ENCODE data around the gene PTPN1. TPM values are rescaled to one million over a fixed set of nuclear protein-coding genes. Genes with fewer than 3 reads are reported as not detected.

Gene PTPN1
- total and polyA plus RNA-seq, 2 of the 13 experiments (the other 11 are each of a cell fraction or from before 2014, with no cell fraction given) = 17.7 to 37.2 TPM

GRCh38 chr20:50509923-50510705 lies at the start of gene PTPN1 (continued):
- TF ChIP-seq, protein P1, sequence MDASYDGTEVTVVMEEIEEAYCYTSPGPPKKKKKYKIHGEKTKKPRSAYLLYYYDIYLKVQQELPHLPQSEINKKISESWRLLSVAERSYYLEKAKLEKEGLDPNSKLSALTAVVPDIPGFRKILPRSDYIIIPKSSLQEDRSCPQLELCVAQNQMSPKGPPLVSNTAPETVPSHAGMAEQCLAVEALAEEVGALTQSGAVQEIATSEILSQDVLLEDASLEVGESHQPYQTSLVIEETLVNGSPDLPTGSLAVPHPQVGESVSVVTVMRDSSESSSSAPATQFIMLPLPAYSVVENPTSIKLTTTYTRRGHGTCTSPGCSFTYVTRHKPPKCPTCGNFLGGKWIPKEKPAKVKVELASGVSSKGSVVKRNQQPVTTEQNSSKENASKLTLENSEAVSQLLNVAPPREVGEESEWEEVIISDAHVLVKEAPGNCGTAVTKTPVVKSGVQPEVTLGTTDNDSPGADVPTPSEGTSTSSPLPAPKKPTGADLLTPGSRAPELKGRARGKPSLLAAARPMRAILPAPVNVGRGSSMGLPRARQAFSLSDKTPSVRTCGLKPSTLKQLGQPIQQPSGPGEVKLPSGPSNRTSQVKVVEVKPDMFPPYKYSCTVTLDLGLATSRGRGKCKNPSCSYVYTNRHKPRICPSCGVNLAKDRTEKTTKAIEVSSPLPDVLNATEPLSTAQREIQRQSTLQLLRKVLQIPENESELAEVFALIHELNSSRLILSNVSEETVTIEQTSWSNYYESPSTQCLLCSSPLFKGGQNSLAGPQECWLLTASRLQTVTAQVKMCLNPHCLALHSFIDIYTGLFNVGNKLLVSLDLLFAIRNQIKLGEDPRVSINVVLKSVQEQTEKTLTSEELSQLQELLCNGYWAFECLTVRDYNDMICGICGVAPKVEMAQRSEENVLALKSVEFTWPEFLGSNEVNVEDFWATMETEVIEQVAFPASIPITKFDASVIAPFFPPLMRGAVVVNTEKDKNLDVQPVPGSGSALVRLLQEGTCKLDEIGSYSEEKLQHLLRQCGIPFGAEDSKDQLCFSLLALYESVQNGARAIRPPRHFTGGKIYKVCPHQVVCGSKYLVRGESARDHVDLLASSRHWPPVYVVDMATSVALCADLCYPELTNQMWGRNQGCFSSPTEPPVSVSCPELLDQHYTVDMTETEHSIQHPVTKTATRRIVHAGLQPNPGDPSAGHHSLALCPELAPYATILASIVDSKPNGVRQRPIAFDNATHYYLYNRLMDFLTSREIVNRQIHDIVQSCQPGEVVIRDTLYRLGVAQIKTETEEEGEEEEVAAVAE (CRISPR knock-in tag; IDR thresholded peaks at IDR 0.05; ENCODE audit: borderline replicate concordance) = peak; percentile 90; the same call in 1 of the 2 replicates
- TF ChIP-seq JUNB (CRISPR knock-in tag; IDR thresholded peaks at IDR 0.05; ENCODE audit: borderline replicate concordance) = no peak
- TF ChIP-seq ELF4 (CRISPR knock-in tag; IDR thresholded peaks at IDR 0.05; ENCODE audit: borderline replicate concordance) = peak; percentile 98; the same call in 1 of the 2 replicates
- peak; percentile 38; the same call in 1 of the 2 replicates for TF ChIP-seq ZNF263 (CRISPR knock-in tag; IDR thresholded peaks at IDR 0.05)
- TF ChIP-seq GZF1 (CRISPR knock-in tag; IDR thresholded peaks at IDR 0.05) = 0 out of 2 replicates have a peak, but pooled peaks have one; percentile 10
- TF ChIP-seq ZNF235 (CRISPR knock-in tag; IDR thresholded peaks at IDR 0.05; ENCODE audit: borderline replicate concordance) = peak; percentile 48; the same call in 1 of the 2 replicates
- TF ChIP-seq AKNA (CRISPR knock-in tag; IDR thresholded peaks at IDR 0.05; ENCODE audit: borderline replicate concordance) = peak; percentile 19; the same call in 1 of the 2 replicates
- 0 out of 2 replicates have a peak, but pooled peaks have one; percentile 17 for TF ChIP-seq TBX3 (IDR thresholded peaks at IDR 0.05; ENCODE audit: borderline replicate concordance)
- TF ChIP-seq ZNF432 (CRISPR knock-in tag; IDR thresholded peaks at IDR 0.05; ENCODE audit: borderline replicate concordance) = no peak
- TF ChIP-seq SSRP1 (CRISPR knock-in tag; IDR thresholded peaks at IDR 0.05) = no peak
- TF ChIP-seq E2F5 (CRISPR knock-in tag; conservative IDR thresholded peaks at IDR 0.05) = no peak; the same call in 1 of the 2 replicates
- TF ChIP-seq, protein P2, sequence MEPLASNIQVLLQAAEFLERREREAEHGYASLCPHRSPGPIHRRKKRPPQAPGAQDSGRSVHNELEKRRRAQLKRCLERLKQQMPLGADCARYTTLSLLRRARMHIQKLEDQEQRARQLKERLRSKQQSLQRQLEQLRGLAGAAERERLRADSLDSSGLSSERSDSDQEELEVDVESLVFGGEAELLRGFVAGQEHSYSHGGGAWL (CRISPR knock-in tag; IDR thresholded peaks at IDR 0.05) = peak; percentile 89; the same call in 1 of the 2 replicates
- peak; percentile 89 for TF ChIP-seq TMF1 (CRISPR knock-in tag; IDR thresholded peaks at IDR 0.05; ENCODE audit: low read depth)
- peak; percentile 74 for TF ChIP-seq PPARG (CRISPR knock-in tag; conservative IDR thresholded peaks at IDR 0.05)
- peak; percentile 86 for TF ChIP-seq RFXANK (CRISPR knock-in tag; IDR thresholded peaks at IDR 0.05)
- TF ChIP-seq, protein P3, sequence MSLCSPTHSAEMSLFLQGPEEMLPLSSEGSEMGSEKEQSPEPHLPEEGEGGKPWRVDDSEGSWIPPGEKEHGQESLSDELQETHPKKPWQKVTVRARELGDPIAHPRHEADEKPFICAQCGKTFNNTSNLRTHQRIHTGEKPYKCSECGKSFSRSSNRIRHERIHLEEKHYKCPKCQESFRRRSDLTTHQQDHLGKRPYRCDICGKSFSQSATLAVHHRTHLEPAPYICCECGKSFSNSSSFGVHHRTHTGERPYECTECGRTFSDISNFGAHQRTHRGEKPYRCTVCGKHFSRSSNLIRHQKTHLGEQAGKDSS (CRISPR knock-in tag; IDR thresholded peaks at IDR 0.05; ENCODE audit: borderline replicate concordance, low read depth) = peak; percentile 77; the same call in 1 of the 2 replicates
